ENCODE data around the gene ZNF608.

The ZNF608 gene

GRCh38 chr5:124704594-124705284, 41.7 kb downstream of the ZNF608 start:
- H3K27ac ChIP-seq, result no peak overlapping the region
- no peak overlapping the region for H3K4me3 ChIP-seq (ENCODE audit: low read depth in 1 of 2, low read length in 1 of 2)
- H3K4me1 ChIP-seq (ENCODE audit: control insufficient read depth in 1 of 2, insufficient read depth in 1 of 2, low read depth in 1 of 2, low read length in 1 of 2), result peaks cover 5 to 14% of the 10 kb centered on the region in 2 experiments
- no peaks in the 10 kb centered on the region for H3K27me3 ChIP-seq
- no peaks in the 10 kb centered on the region for H3K36me3 ChIP-seq
- no peak for TF ChIP-seq CTCF (IDR thresholded peaks at IDR 0.05)
- no peaks in the 10 kb centered on the region for H3K9me3 ChIP-seq

- H3K4me1 ChIP-seq (ENCODE audit: control insufficient read depth in 1 of 2, insufficient read depth in 1 of 2, low read depth in 1 of 2, low read length in 1 of 2), result peaks cover 5 to 14% of the 10 kb centered on the region in 2 experiments
- H3K27me3 ChIP-seq, result no peaks in the 10 kb centered on the region
- no peak overlapping the region for H3K4me3 ChIP-seq (ENCODE audit: low read depth in 1 of 2, low read length in 1 of 2)
- no peaks in the 10 kb centered on the region for H3K36me3 ChIP-seq
- no peak for TF ChIP-seq CTCF (IDR thresholded peaks at IDR 0.05)
- no peak overlapping the region for H3K27ac ChIP-seq
- H3K9me3 ChIP-seq, result no peaks in the 10 kb centered on the region
These were observed 42.4 kb downstream of the ZNF608 start for GRCh38 chr5:124703995-124704394.

- no peaks in the 10 kb centered on the region for H3K27me3 ChIP-seq
- TF ChIP-seq CTCF (IDR thresholded peaks at IDR 0.05), result no peak
- H3K4me1 ChIP-seq (ENCODE audit: control insufficient read depth in 1 of 2, insufficient read depth in 1 of 2, low read depth in 1 of 2, low read length in 1 of 2), result peaks cover 0 to 4% of the 10 kb centered on the region in 2 experiments
- no peak overlapping the region for H3K27ac ChIP-seq
- no peak overlapping the region for H3K4me3 ChIP-seq (ENCODE audit: low read depth in 1 of 2, low read length in 1 of 2)
- no peaks in the 10 kb centered on the region for H3K36me3 ChIP-seq
- no peaks in the 10 kb centered on the region for H3K9me3 ChIP-seq
These were observed 43.9 kb downstream of the ZNF608 start for GRCh38 chr5:124702525-124702924.

GRCh38 chr5:124701873-124702425, 44.5 kb downstream of the ZNF608 start:
- no peak for TF ChIP-seq CTCF (IDR thresholded peaks at IDR 0.05)
- Histone ChIP-seq H3K4me1 (ENCODE audit: control insufficient read depth in 1 of 2, insufficient read depth in 1 of 2, low read depth in 1 of 2, low read length in 1 of 2) (no peaks in the 10 kb centered on the region), H3K27me3 (no peaks in the 10 kb centered on the region), H3K4me3 (ENCODE audit: low read depth in 1 of 2, low read length in 1 of 2) (no peak overlapping the region), H3K27ac (no peak overlapping the region), H3K9me3 (no peaks in the 10 kb centered on the region), H3K36me3 (no peaks in the 10 kb centered on the region)

- TF ChIP-seq CTCF (IDR thresholded peaks at IDR 0.05), result no peak
- H3K4me1 ChIP-seq (ENCODE audit: control insufficient read depth in 1 of 2, insufficient read depth in 1 of 2, low read depth in 1 of 2, low read length in 1 of 2), result no peaks in the 10 kb centered on the region
- no peak overlapping the region for H3K27ac ChIP-seq
- H3K9me3 ChIP-seq, result no peaks in the 10 kb centered on the region
- H3K36me3 ChIP-seq, result no peaks in the 10 kb centered on the region
- no peak overlapping the region for H3K4me3 ChIP-seq (ENCODE audit: low read depth in 1 of 2, low read length in 1 of 2)
- H3K27me3 ChIP-seq, result no peaks in the 10 kb centered on the region
These were observed 45.4 kb downstream of the ZNF608 start for GRCh38 chr5:124701016-124701415.
